H9 (cell line): Measurements from ENCODE around the gene CAPN5. TPM values are rescaled to one million over a fixed set of nuclear protein-coding genes. Genes with fewer than 3 reads are reported as not detected.

Source experiments
- DNase-seq: peaks from one replicate; pipeline ENCODE4 v3.0.0-alpha.2; 2017
- H2AFZ ChIP-seq: one replicate; pipeline ENCODE4 v1.6.1; 2013; ENCODE audit warnings: mild to moderate bottlenecking, low read length, control low read depth, moderate library complexity
- H2AK5ac ChIP-seq: 2 replicates; pipeline ENCODE4 v1.6.1; 2013; ENCODE audit warnings: low read length, control low read depth, mixed read lengths; ENCODE audit not compliant: insufficient read length
- H2BK120ac ChIP-seq: one replicate; pipeline ENCODE4 v1.6.1; 2013; ENCODE audit warnings: low read depth, mild to moderate bottlenecking, low read length, control low read depth, inconsistent platforms; ENCODE audit not compliant: poor library complexity, severe bottlenecking
- H2BK12ac ChIP-seq: 2 replicates; pipeline ENCODE4 v1.6.1; 2013; ENCODE audit warnings: low read length, control low read depth, mixed read lengths, low read depth; ENCODE audit not compliant: insufficient read length
- H2BK15ac ChIP-seq: 2 replicates; pipeline ENCODE4 v1.6.1; 2013; ENCODE audit warnings: low read depth, low read length, control low read depth
- H2BK20ac ChIP-seq: one replicate; pipeline ENCODE4 v1.6.1; 2013; ENCODE audit warnings: low read depth, mild to moderate bottlenecking, low read length, control low read depth, inconsistent platforms; ENCODE audit not compliant: poor library complexity, severe bottlenecking
- H2BK5ac ChIP-seq: 2 replicates; pipeline ENCODE4 v1.6.1; 2013; ENCODE audit warnings: low read length, control low read depth, mixed read lengths; ENCODE audit not compliant: insufficient read length
- H3K14ac ChIP-seq: 2 replicates; pipeline ENCODE4 v1.6.1; 2013; ENCODE audit warnings: low read length, control low read depth; ENCODE audit not compliant: insufficient read depth
- H3K18ac ChIP-seq: 2 replicates; pipeline ENCODE4 v1.6.1; 2013; ENCODE audit warnings: low read depth, mild to moderate bottlenecking, mixed read lengths, low read length, control low read depth; ENCODE audit not compliant: insufficient read length
- H3K23ac ChIP-seq: 2 replicates; pipeline ENCODE4 v1.6.1; 2013; ENCODE audit warnings: low read length, control low read depth, mixed read lengths, low read depth; ENCODE audit not compliant: insufficient read length
- H3K23me2 ChIP-seq: 2 replicates; pipeline ENCODE4 v1.6.1; 2013; ENCODE audit warnings: low read depth, mild to moderate bottlenecking, mixed read lengths, low read length, control low read depth; ENCODE audit not compliant: insufficient read length, poor library complexity, severe bottlenecking
- H3K27ac ChIP-seq: 2 replicates; pipeline ENCODE4 v1.5.1; 2013; ENCODE audit warnings: low read length, control low read depth, mixed read lengths, low read depth; ENCODE audit not compliant: insufficient read length
- H3K27me3 ChIP-seq: 2 replicates; pipeline ENCODE4 v1.6.1; 2013; ENCODE audit warnings: low read length, control low read depth, inconsistent platforms; ENCODE audit not compliant: insufficient read depth
- H3K4ac ChIP-seq: 2 replicates; pipeline ENCODE4 v1.6.1; 2013; ENCODE audit warnings: low read depth, mild to moderate bottlenecking, control low read depth, inconsistent platforms, low read length, moderate library complexity
- H3K4me1 ChIP-seq: 2 replicates; pipeline ENCODE4 v1.6.1; 2013; ENCODE audit warnings: low read length, control low read depth, inconsistent platforms; ENCODE audit not compliant: insufficient read depth
- H3K4me2 ChIP-seq: 2 replicates; pipeline ENCODE4 v1.6.1; 2013; ENCODE audit warnings: low read length, control low read depth, mixed read lengths; ENCODE audit not compliant: insufficient read length, insufficient read depth
- H3K56ac ChIP-seq: 2 replicates; pipeline ENCODE4 v1.6.1; 2013; ENCODE audit warnings: low read depth, mild to moderate bottlenecking, mixed read lengths, low read length, control low read depth; ENCODE audit not compliant: insufficient read length
- H3K79me1 ChIP-seq: 2 replicates; pipeline ENCODE4 v1.6.1; 2013; ENCODE audit warnings: low read depth, mild to moderate bottlenecking, moderate library complexity, low read length, control low read depth, inconsistent platforms; ENCODE audit not compliant: insufficient read depth, poor library complexity, severe bottlenecking
- H3K79me2 ChIP-seq: 2 replicates; pipeline ENCODE4 v1.6.1; 2013; ENCODE audit warnings: low read length, control low read depth, inconsistent platforms; ENCODE audit not compliant: insufficient read depth
- H3K9ac ChIP-seq: 2 replicates; pipeline ENCODE4 v1.6.1; 2013; ENCODE audit warnings: low read length, control low read depth, mixed read lengths; ENCODE audit not compliant: insufficient read length; ENCODE audit errors: extremely low read depth
- H3K9me3 ChIP-seq: one replicate; pipeline ENCODE4 v1.6.1; 2013; ENCODE audit warnings: low read depth, low read length, inconsistent platforms; ENCODE audit not compliant: control insufficient read depth
- H3T11ph ChIP-seq: one replicate; pipeline ENCODE4 v1.6.1; 2013; ENCODE audit warnings: mild to moderate bottlenecking, low read length, control low read depth, inconsistent platforms
- H4K20me1 ChIP-seq: one replicate; pipeline ENCODE4 v1.6.1; 2013; ENCODE audit not compliant: control insufficient read depth, insufficient read length, insufficient read depth
- H4K5ac ChIP-seq: 2 replicates; pipeline ENCODE4 v1.6.1; 2013; ENCODE audit warnings: low read depth, mild to moderate bottlenecking, mixed read lengths, low read length, control low read depth; ENCODE audit not compliant: insufficient read length
- H4K8ac ChIP-seq: replicated peaks from 2 replicates; pipeline ENCODE4 v1.6.1; 2013; ENCODE audit warnings: low read length, control low read depth, mixed read lengths, low read depth; ENCODE audit not compliant: insufficient read length
- H4K91ac ChIP-seq: 2 replicates; pipeline ENCODE4 v1.6.1; 2013; ENCODE audit warnings: low read depth, mild to moderate bottlenecking, moderate library complexity, mixed read lengths, low read length, control low read depth; ENCODE audit not compliant: insufficient read length
- H3K27ac Mint-ChIP-seq, 3 experiments: 2 replicates in 2 of 3; 3 replicates in 1 of 3; pipeline ENCODE4 v1.8.0; 2020 to 2021; ENCODE audit warnings: mixed read lengths in 3 of 3, mild to moderate bottlenecking in 1 of 3, moderate library complexity in 1 of 3
- H3K27me3 Mint-ChIP-seq: 2 replicates; pipeline ENCODE4 v1.8.0; 2021; ENCODE audit warnings: low read depth, mild to moderate bottlenecking, moderate library complexity, mixed read lengths
- H3K36me3 Mint-ChIP-seq, 3 experiments: 2 replicates in 2 of 3; 3 replicates in 1 of 3; pipeline ENCODE4 v1.8.0; 2020 to 2021; ENCODE audit warnings: low read depth in 3 of 3, mixed read lengths in 3 of 3; ENCODE audit not compliant: insufficient read depth in 1 of 3
- H3K4me1 Mint-ChIP-seq, 2 experiments: 2 replicates each; pipeline ENCODE4 v1.8.0; 2020; ENCODE audit warnings: mixed read lengths in 2 of 2
- H3K4me3 Mint-ChIP-seq, 2 experiments: 2 replicates in 1 of 2; 3 replicates in 1 of 2; pipeline ENCODE4 v1.8.0; 2020 to 2021; ENCODE audit warnings: mild to moderate bottlenecking in 2 of 2, mixed read lengths in 2 of 2, moderate library complexity in 1 of 2
- H3K9me3 Mint-ChIP-seq, 2 experiments: 2 replicates in 1 of 2; 3 replicates in 1 of 2; pipeline ENCODE4 v1.8.0; 2020; ENCODE audit warnings: mild to moderate bottlenecking in 2 of 2, mixed read lengths in 2 of 2, moderate library complexity in 1 of 2
- WGBS: extraction: QIAGEN DNeasy Blood & Tissue Kit; methylation state at CpG from one replicate; pipeline ENCODE4 v1.1.7; 2013; ENCODE audit warnings: missing lambda C conversion rate, low lambda C conversion rate, mixed read lengths; ENCODE audit not compliant: insufficient read length; ENCODE audit errors: extremely low coverage; 5-methylcytosine and 5-hydroxymethylcytosine counted together
- total RNA-seq: library from RNA; stranded (reverse); gene quantifications from 2 replicates; pipeline ENCODE4 v1.2.1, GENCODE V29; 2021
- TF ChIP-seq, protein P1 (sequence below): fragments of 200-600 bp; sonication (generic); conservative IDR thresholded peaks from 3 replicates; pipeline ENCODE4 v1.8.0; 2021; ENCODE audit warnings: antibody characterized with exemption, mild to moderate bottlenecking

The CAPN5 gene
- total RNA-seq, 1 experiment from 2014 or later, result 16.7 TPM

DNA sequence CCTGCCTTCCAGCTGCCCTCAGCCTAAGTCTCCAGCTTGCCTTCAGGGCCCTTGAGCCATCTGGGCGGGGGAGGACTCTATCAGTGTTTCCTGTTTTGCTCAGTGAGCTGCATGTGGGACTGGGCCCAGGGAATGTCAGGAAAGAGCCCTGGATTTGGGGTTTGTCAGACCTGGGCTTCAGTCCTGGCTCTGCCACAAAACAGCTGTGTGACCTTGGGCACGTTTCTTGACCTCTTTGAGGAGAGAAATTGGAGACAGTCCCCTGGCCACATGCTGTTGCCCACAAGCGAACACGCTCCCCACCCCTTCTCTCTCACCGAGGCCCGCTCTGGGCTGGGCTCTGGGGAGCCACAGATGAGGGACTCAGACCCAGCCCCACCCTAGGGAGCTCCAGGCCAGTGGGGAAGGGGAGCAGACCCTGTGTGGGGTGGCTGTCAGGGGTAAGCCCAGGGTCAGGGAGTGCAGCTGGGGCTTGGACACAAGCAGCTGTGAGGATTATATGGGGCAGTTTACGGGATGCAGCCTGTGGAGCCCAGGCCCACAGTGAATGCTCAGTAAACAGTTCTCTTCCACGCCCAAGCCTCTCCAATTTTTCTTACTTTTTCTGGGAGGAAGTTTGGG is 73.6 kb downstream of the CAPN5 start:
- Histone ChIP-seq H3K9ac (no peak overlapping the region), H2BK15ac (no peak overlapping the region), H3K23me2 (no peaks in the 10 kb centered on the region), H3K14ac (no peak overlapping the region), H3K56ac (no peak overlapping the region), H4K5ac (no peak overlapping the region), H3K27me3 (no peaks in the 10 kb centered on the region), H3K4me1 (no peaks in the 10 kb centered on the region; the same call in 1 of the 2 replicates), H2AK5ac (no peak overlapping the region), H3K79me2 (no peaks in the 10 kb centered on the region), H4K91ac (no peak overlapping the region), H4K20me1 (peaks cover 2% of the 10 kb centered on the region), H3T11ph (no peak overlapping the region), H3K23ac (no peak overlapping the region), H2BK20ac (no peak overlapping the region), H3K9me3 (no peaks in the 10 kb centered on the region), H3K18ac (no peak overlapping the region), H3K4me2 (no peak overlapping the region), H2BK12ac (no peak overlapping the region), H2AFZ (no peak overlapping the region), H3K27ac (no peak overlapping the region), H3K79me1 (no peaks in the 10 kb centered on the region), H2BK5ac (no peak overlapping the region), H3K4ac (no peak overlapping the region), H4K8ac (no peak overlapping the region), H2BK120ac (no peak overlapping the region)
- DNase-seq, result peak; percentile 74
- no peaks in the 10 kb centered on the region for H3K27me3 Mint-ChIP-seq
- H3K27ac Mint-ChIP-seq, result peak overlapping the region in 2 of 3 experiments; percentile 65 to 83; a peak in 3 of 7 replicates
- H3K9me3 Mint-ChIP-seq, result no peaks in the 10 kb centered on the region
- WGBS, result no CpG with 5 or more reads among the region's 8 CpGs
- H3K36me3 Mint-ChIP-seq, result no peaks in the 10 kb centered on the region
- TF ChIP-seq, protein P1, sequence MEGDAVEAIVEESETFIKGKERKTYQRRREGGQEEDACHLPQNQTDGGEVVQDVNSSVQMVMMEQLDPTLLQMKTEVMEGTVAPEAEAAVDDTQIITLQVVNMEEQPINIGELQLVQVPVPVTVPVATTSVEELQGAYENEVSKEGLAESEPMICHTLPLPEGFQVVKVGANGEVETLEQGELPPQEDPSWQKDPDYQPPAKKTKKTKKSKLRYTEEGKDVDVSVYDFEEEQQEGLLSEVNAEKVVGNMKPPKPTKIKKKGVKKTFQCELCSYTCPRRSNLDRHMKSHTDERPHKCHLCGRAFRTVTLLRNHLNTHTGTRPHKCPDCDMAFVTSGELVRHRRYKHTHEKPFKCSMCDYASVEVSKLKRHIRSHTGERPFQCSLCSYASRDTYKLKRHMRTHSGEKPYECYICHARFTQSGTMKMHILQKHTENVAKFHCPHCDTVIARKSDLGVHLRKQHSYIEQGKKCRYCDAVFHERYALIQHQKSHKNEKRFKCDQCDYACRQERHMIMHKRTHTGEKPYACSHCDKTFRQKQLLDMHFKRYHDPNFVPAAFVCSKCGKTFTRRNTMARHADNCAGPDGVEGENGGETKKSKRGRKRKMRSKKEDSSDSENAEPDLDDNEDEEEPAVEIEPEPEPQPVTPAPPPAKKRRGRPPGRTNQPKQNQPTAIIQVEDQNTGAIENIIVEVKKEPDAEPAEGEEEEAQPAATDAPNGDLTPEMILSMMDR, result no peak
- no peak overlapping the region for H3K4me3 Mint-ChIP-seq
- H3K4me1 Mint-ChIP-seq, result peaks cover 12 to 17% of the 10 kb centered on the region in 2 experiments
